ENCODE data around the gene VMAC. TPM values are rescaled to one million over a fixed set of nuclear protein-coding genes. Genes with fewer than 3 reads are reported as not detected.

The VMAC gene
- total and polyA plus RNA-seq, 9 of the 15 experiments (the other 6 are each of a cell fraction or from before 2014, with no cell fraction given): 0.03 to 3.4 (median 1.1) TPM

DNA sequence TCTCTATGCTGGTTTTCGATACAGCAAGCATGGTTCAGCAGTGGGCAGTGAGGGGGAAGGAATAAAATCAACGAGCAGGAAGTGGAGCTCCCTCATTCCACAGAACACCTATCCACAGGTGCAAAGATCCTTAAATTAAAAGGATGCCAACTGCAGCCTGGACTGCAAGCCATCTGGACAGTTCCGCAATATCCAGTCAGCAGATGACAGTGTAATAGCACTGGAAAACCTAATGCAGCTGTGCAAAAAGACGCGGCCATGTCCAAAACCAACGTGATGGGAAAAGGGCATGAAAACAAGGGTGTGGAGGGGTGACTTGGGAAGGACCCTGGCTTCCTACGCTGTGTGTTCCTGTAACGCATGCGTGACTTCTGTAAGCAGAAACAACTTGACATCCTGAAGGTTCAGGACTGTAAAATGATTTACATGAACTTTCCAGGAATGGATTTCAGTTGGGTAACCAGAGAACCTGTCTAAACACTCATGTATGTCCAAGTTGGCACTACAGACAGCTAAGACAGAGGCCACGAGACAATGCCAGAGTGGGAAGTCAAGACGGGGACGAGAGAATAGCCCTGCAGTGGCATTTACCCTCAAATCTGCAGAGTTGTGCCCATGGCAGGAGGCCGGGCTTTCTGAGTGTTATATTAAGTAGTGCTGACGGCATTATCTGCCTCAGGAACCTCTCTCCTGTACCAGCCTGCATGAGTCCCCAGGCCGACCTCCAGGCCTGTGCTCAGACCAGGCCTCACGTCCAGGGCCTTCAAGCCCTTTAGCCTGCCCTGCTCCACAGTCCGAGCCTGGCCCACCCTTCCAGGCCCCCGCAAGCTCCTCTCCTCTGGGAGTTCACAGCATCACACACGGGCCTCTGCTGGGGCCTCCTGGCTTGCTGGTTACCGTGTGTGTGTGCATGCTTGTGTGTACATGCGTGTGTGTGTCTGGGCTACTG, 35.9 kb downstream of the VMAC start:
- CTCF ChIA-PET (ENCODE audit: low intra/inter-chr PET ratio): no interaction called here
- in situ Hi-C loops (cut with MboI): no loop called here
- Histone ChIP-seq H3K9ac (ENCODE audit: insufficient read depth in 1 of 2, low read depth in 2 of 2, low read length in 2 of 2) (no peak overlapping the region), H3K9me1 (ENCODE audit: control insufficient read depth, insufficient read depth, low read length) (peaks cover 7% of the 10 kb centered on the region), H2AFZ (ENCODE audit: low read depth, low read length) (no peak overlapping the region), H3K36me3 (ENCODE audit: control insufficient read depth, insufficient read depth, low read length) (peaks cover 61% of the 10 kb centered on the region; the same call in 2 of the 3 replicates), H3K27me3 (ENCODE audit: control insufficient read depth in 2 of 2, insufficient read depth in 2 of 2, low read length in 2 of 2) (no peaks in the 10 kb centered on the region), H3K4me2 (ENCODE audit: insufficient read depth, low read length) (no peak overlapping the region), H3K79me2 (ENCODE audit: control insufficient read depth, insufficient read depth, low read length) (peaks cover 46% of the 10 kb centered on the region), H4K20me1 (replicated peaks; ENCODE audit: control insufficient read depth, insufficient read depth, low read length) (peaks cover 21% of the 10 kb centered on the region), H3K27ac (ENCODE audit: extremely low read depth, low read depth, low read length) (no peak overlapping the region), H3K4me3 (no peak overlapping the region), H3K4me1 (replicated peaks in 1 of 2; ENCODE audit: control insufficient read depth in 2 of 2, insufficient read depth in 2 of 2, low read length in 2 of 2) (peaks cover 4 to 23% of the 10 kb centered on the region in 2 experiments; a peak in 4 of 5 replicates), H3K9me3 (replicated peaks; ENCODE audit: control insufficient read depth, insufficient read depth, low read depth, low read length) (no peaks in the 10 kb centered on the region)
- BruUV-seq (replicated peaks): no TSS peak
- DNase-seq (ENCODE audit: extremely low read depth in 1 of 4, low spot score in 3 of 4): no peak
- POLR2A ChIA-PET: no interaction called here
- no peak for TF ChIP-seq ZNF592 (IDR thresholded peaks at IDR 0.05)
- TF ChIP-seq DACH1 (IDR thresholded peaks at IDR 0.05; ENCODE audit: partially characterized antibody): no peak
- TF ChIP-seq, protein P1, sequence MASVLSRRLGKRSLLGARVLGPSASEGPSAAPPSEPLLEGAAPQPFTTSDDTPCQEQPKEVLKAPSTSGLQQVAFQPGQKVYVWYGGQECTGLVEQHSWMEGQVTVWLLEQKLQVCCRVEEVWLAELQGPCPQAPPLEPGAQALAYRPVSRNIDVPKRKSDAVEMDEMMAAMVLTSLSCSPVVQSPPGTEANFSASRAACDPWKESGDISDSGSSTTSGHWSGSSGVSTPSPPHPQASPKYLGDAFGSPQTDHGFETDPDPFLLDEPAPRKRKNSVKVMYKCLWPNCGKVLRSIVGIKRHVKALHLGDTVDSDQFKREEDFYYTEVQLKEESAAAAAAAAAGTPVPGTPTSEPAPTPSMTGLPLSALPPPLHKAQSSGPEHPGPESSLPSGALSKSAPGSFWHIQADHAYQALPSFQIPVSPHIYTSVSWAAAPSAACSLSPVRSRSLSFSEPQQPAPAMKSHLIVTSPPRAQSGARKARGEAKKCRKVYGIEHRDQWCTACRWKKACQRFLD (CRISPR knock-in tag; IDR thresholded peaks at IDR 0.05): no peak
- TF ChIP-seq POLR2G (IDR thresholded peaks at IDR 0.05; ENCODE audit: low read depth, low read length): peak; percentile 36; the same call in 1 of the 2 replicates
- ATAC-seq: no peak
- intact Hi-C loops (cut with micrococcal nuclease): no loop called here
- peak; percentile 6 for FAIRE-seq
- WGBS (ENCODE audit: insufficient coverage, low coverage, missing lambda C conversion rate): 90% methylated on average over 20 of the region's 21 CpGs
